H1 (cell line): ENCODE data around the gene HCST. TPM values are rescaled to one million over a fixed set of nuclear protein-coding genes. Genes with fewer than 3 reads are reported as not detected.
A peak's percentile ranks its signal among the peaks of the same experiment; 100 is the strongest.

Source experiments
- BCL11A ChIP-seq, 2 experiments: IDR thresholded peaks; one replicate each; pipeline ENCODE4 v1.6.1; 2011; ENCODE audit warnings: low read depth in 2 of 2, low read length in 2 of 2, mild to moderate bottlenecking in 2 of 2
- BRCA1 ChIP-seq: IDR thresholded peaks from 2 replicates; pipeline ENCODE4 v1.6.1; 2012; ENCODE audit warnings: low read depth, low read length, improper control_type of control experiment
- CTBP2 ChIP-seq: IDR thresholded peaks from 2 replicates; pipeline ENCODE4 v1.7.0; 2011; ENCODE audit warnings: borderline replicate concordance, mild to moderate bottlenecking, moderate library complexity, mixed read lengths, low read length; ENCODE audit not compliant: insufficient read depth, insufficient read length
- JUN ChIP-seq: IDR thresholded peaks from 2 replicates; pipeline ENCODE4 v1.6.1; 2011; ENCODE audit warnings: low read depth, mild to moderate bottlenecking, improper control_type of control experiment, low read length
- POLR2AphosphoS5 ChIP-seq: IDR thresholded peaks from 2 replicates; pipeline ENCODE4 v1.6.1; 2011; ENCODE audit warnings: low read depth, low read length
- POU5F1 ChIP-seq: IDR thresholded peaks from 2 replicates; pipeline ENCODE4 v1.6.1; 2011; ENCODE audit warnings: low read depth, mild to moderate bottlenecking, low read length, moderate library complexity
- RAD21 ChIP-seq, 2 experiments: IDR thresholded peaks in 1 of 2; conservative IDR thresholded peaks in 1 of 2; 2 replicates each; pipeline ENCODE4 v1.6.1; 2011; ENCODE audit warnings: low read depth in 2 of 2, low read length in 2 of 2, improper control_type of control experiment in 1 of 2, inconsistent platforms in 1 of 2, mild to moderate bottlenecking in 1 of 2, moderate library complexity in 1 of 2
- SIN3A ChIP-seq, 2 experiments: IDR thresholded peaks in 1 of 2; conservative IDR thresholded peaks in 1 of 2; 2 replicates each; pipeline ENCODE4 v1.6.1; 2011 to 2012; ENCODE audit warnings: low read length in 2 of 2, improper control_type of control experiment in 1 of 2, low read depth in 1 of 2, mild to moderate bottlenecking in 1 of 2
- polyA plus RNA-seq, 7 experiments: library from polyadenylated mRNA; depleted of rRNA in 3 of 7; stranded (reverse) in 5 of 7; unstranded in 2 of 7; fragments of >200 nt in 5 of 7; fragments of 200-250 nt in 2 of 7; gene quantifications; 1 replicate in 5 of 7; 2 replicates in 1 of 7; 4 replicates in 1 of 7; pipeline versions ENCODE4 v1.2.1 to v1.2.3, GENCODE V29; 2011 to 2013; ENCODE audit warnings: missing spikeins in 2 of 7, mixed read lengths in 2 of 7
- total RNA-seq: library from RNA; stranded (reverse); fragmentation: NEBNext Ultra II Directional; extraction: Animal tissue kit (Norgen Biotek cat#: 25700); gene quantifications from 2 replicates; pipeline ENCODE4 v1.2.1, GENCODE V29; 2021
- TF ChIP-seq, protein P1 (sequence below): fragments of 300-600 bp; sonication (generic); IDR thresholded peaks from 2 replicates; pipeline ENCODE4 v1.7.1; 2012; ENCODE audit warnings: low read length, moderate library complexity, mild to moderate bottlenecking, inconsistent platforms; ENCODE audit not compliant: insufficient replicate concordance

Gene HCST
- total and polyA plus RNA-seq, 2 of the 8 experiments (the other 6 are each of a cell fraction or from before 2014, with no cell fraction given), result 2.8 TPM; not detected in 1

DNA sequence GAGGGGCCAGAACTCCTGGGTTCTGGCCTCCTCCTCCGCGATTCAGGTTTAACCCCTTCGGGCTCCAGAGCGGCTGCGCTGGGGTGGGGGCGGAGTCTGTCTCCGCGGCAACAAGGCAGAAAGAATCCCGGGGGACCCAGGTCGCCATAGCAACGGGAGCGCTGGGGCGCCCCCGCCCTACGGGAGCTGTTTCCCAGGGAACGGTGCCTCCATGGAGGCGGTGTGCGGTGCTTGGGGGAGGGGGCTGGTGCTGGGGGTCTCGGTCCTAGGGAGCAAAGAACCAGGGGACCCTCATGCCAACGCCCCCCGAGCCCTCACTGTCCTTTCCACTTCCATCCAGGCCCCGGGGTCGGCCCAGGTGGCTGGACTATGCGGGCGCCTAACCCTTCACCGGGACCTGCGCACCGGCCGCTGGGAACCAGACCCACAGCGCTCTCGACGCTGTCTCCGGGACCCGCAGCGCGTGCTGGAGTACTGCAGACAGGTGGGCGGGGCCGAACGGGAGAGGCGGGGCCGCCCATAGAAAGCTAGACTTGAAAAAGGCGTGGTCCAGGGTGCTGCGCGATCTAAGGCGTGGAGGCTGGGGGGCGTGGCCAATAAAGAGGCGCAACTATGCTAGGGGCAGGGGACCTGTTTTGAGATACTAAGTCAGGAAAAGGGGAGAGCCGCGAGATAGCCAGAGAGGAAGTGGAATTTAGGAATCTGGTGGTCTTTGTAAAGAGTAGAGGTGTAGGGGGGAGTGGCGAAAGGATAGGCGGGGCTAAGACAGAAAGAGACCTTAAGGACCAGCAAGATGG lies 32.8 kb upstream of the HCST start (continued):
- TF ChIP-seq, protein P1, sequence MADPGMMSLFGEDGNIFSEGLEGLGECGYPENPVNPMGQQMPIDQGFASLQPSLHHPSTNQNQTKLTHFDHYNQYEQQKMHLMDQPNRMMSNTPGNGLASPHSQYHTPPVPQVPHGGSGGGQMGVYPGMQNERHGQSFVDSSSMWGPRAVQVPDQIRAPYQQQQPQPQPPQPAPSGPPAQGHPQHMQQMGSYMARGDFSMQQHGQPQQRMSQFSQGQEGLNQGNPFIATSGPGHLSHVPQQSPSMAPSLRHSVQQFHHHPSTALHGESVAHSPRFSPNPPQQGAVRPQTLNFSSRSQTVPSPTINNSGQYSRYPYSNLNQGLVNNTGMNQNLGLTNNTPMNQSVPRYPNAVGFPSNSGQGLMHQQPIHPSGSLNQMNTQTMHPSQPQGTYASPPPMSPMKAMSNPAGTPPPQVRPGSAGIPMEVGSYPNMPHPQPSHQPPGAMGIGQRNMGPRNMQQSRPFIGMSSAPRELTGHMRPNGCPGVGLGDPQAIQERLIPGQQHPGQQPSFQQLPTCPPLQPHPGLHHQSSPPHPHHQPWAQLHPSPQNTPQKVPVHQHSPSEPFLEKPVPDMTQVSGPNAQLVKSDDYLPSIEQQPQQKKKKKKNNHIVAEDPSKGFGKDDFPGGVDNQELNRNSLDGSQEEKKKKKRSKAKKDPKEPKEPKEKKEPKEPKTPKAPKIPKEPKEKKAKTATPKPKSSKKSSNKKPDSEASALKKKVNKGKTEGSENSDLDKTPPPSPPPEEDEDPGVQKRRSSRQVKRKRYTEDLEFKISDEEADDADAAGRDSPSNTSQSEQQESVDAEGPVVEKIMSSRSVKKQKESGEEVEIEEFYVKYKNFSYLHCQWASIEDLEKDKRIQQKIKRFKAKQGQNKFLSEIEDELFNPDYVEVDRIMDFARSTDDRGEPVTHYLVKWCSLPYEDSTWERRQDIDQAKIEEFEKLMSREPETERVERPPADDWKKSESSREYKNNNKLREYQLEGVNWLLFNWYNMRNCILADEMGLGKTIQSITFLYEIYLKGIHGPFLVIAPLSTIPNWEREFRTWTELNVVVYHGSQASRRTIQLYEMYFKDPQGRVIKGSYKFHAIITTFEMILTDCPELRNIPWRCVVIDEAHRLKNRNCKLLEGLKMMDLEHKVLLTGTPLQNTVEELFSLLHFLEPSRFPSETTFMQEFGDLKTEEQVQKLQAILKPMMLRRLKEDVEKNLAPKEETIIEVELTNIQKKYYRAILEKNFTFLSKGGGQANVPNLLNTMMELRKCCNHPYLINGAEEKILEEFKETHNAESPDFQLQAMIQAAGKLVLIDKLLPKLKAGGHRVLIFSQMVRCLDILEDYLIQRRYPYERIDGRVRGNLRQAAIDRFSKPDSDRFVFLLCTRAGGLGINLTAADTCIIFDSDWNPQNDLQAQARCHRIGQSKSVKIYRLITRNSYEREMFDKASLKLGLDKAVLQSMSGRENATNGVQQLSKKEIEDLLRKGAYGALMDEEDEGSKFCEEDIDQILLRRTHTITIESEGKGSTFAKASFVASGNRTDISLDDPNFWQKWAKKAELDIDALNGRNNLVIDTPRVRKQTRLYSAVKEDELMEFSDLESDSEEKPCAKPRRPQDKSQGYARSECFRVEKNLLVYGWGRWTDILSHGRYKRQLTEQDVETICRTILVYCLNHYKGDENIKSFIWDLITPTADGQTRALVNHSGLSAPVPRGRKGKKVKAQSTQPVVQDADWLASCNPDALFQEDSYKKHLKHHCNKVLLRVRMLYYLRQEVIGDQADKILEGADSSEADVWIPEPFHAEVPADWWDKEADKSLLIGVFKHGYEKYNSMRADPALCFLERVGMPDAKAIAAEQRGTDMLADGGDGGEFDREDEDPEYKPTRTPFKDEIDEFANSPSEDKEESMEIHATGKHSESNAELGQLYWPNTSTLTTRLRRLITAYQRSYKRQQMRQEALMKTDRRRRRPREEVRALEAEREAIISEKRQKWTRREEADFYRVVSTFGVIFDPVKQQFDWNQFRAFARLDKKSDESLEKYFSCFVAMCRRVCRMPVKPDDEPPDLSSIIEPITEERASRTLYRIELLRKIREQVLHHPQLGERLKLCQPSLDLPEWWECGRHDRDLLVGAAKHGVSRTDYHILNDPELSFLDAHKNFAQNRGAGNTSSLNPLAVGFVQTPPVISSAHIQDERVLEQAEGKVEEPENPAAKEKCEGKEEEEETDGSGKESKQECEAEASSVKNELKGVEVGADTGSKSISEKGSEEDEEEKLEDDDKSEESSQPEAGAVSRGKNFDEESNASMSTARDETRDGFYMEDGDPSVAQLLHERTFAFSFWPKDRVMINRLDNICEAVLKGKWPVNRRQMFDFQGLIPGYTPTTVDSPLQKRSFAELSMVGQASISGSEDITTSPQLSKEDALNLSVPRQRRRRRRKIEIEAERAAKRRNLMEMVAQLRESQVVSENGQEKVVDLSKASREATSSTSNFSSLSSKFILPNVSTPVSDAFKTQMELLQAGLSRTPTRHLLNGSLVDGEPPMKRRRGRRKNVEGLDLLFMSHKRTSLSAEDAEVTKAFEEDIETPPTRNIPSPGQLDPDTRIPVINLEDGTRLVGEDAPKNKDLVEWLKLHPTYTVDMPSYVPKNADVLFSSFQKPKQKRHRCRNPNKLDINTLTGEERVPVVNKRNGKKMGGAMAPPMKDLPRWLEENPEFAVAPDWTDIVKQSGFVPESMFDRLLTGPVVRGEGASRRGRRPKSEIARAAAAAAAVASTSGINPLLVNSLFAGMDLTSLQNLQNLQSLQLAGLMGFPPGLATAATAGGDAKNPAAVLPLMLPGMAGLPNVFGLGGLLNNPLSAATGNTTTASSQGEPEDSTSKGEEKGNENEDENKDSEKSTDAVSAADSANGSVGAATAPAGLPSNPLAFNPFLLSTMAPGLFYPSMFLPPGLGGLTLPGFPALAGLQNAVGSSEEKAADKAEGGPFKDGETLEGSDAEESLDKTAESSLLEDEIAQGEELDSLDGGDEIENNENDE, result no peak
- TF ChIP-seq CTBP2, result no peak
- no peak for TF ChIP-seq RAD21 (IDR thresholded peaks at IDR 0.05 in 1 of 2, conservative IDR thresholded peaks at IDR 0.05 in 1 of 2; ENCODE audit: low read depth in 2 of 2, low read length in 2 of 2)
- TF ChIP-seq POLR2AphosphoS5, result no peak
- TF ChIP-seq BCL11A (IDR thresholded peaks at IDR 0.05; ENCODE audit: low read depth in 2 of 2, low read length in 2 of 2), result no peak
- TF ChIP-seq SIN3A (conservative IDR thresholded peaks at IDR 0.05 in 1 of 2, IDR thresholded peaks at IDR 0.05 in 1 of 2; ENCODE audit: low read depth in 1 of 2, low read length in 2 of 2), result peak in 1 of 2 experiments; percentile 48; a peak in 1 of 4 replicates
- TF ChIP-seq JUN, result no peak
- TF ChIP-seq BRCA1, result no peak
- TF ChIP-seq POU5F1, result no peak
